ENCODE data around the gene PVALEF. TPM values are rescaled to one million over a fixed set of nuclear protein-coding genes. Genes with fewer than 3 reads are reported as not detected.

The PVALEF gene
- total and polyA plus RNA-seq, 2 of the 8 experiments (the other 6 are each of a cell fraction or from before 2014, with no cell fraction given): 0.03 TPM; not detected in 1

DNA sequence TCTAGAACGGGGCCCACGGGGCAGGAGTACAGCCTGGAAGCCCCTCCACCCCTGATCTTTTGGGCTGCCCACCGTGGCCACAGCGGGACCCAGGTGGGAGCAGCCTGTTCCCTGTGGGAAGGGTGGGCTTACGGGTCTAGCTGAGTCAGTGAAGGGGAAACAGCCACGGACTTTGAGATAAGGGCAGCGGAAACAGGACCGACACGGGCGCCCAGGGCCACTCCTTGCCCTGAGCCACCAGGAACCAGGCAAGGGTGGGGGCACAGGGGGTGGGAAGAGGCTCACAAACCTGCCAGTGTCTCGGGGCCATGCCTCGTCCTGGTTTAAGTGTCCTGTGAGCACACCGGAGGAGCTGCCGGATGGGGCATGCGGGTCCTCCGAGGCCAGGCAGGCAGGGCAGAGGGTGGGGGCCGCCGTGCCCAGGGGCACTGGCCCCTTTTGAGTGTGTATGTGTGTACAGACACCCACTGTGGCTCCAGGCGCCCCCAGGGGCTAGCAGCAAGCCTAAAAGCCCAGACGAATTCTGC is 47.6 kb upstream of the PVALEF start:
- no peak overlapping the region for H2BK20ac ChIP-seq (ENCODE audit: low read length)
- no peak overlapping the region for H2AFZ ChIP-seq (ENCODE audit: low read length)
- H3K36me3 ChIP-seq (ENCODE audit: control insufficient read depth in 2 of 4, insufficient read depth in 4 of 4, low read length in 3 of 4): no peaks in the 10 kb centered on the region
- H3K4me1 ChIP-seq (replicated peaks in 1 of 4; ENCODE audit: control insufficient read depth in 3 of 4, insufficient read depth in 4 of 4, low read length in 3 of 4): peaks cover 0 to 16% (median 6%) of the 10 kb centered on the region in 4 experiments; a peak in 5 of 7 replicates
- H4K91ac ChIP-seq (replicated peaks; ENCODE audit: insufficient read length, low read length): no peak overlapping the region
- H3K4ac ChIP-seq (replicated peaks; ENCODE audit: insufficient read length, low read depth, low read length): no peak overlapping the region
- no peak overlapping the region for H4K5ac ChIP-seq (ENCODE audit: insufficient read length, low read depth, low read length)
- H2BK12ac ChIP-seq (ENCODE audit: low read depth, low read length): no peak overlapping the region
- H4K8ac ChIP-seq (ENCODE audit: extremely low read depth, insufficient read depth, low read length): no peak overlapping the region
- no peak overlapping the region for H3K4me3 ChIP-seq (ENCODE audit: extremely low read depth in 1 of 4, insufficient read depth in 2 of 4, low read depth in 3 of 4, low read length in 4 of 4)
- peaks cover 3% of the 10 kb centered on the region; the same call in 1 of the 2 replicates for H3K23me2 ChIP-seq (ENCODE audit: low read depth, low read length)
- H3K9ac ChIP-seq (replicated peaks in 1 of 4; ENCODE audit: extremely low read depth in 1 of 4, low read depth in 3 of 4, low read length in 3 of 4): no peak overlapping the region
- H2BK120ac ChIP-seq (replicated peaks; ENCODE audit: low read depth, low read length): no peak overlapping the region
- FAIRE-seq (no peak), DNase-seq (ENCODE audit: low read depth in 1 of 2, low spot score in 2 of 2) (no peak)
- 96% methylated on average over 15 of the region's 20 CpGs; no CpG with 5 or more reads in 1 of the 2 experiments for WGBS, 2 experiments (ENCODE audit: extremely low coverage in 1 of 2, insufficient coverage in 1 of 2, insufficient read length in 1 of 2, insufficient replicate concordance in 2 of 2, low coverage in 1 of 2, low lambda C conversion rate in 2 of 2, missing lambda C conversion rate in 1 of 2)
- no peak overlapping the region for H3K18ac ChIP-seq (ENCODE audit: extremely low read depth, low read length)
- no peak overlapping the region for H2BK5ac ChIP-seq (ENCODE audit: low read depth, low read length)
- H4K20me1 ChIP-seq (replicated peaks in 1 of 2; ENCODE audit: control insufficient read depth in 1 of 2, insufficient read depth in 2 of 2, low read length in 2 of 2): no peaks in the 10 kb centered on the region
- H3K14ac ChIP-seq (ENCODE audit: insufficient read length): no peak overlapping the region
- peaks cover 0 to 8% (median 5%) of the 10 kb centered on the region in 4 experiments; a peak in 3 of 7 replicates for H3K27me3 ChIP-seq (replicated peaks in 1 of 4; ENCODE audit: control insufficient read depth in 3 of 4, extremely low read depth in 1 of 4, insufficient read depth in 3 of 4, low read length in 3 of 4)
- no peak overlapping the region for H3K4me2 ChIP-seq (ENCODE audit: insufficient read depth in 1 of 2, low read depth in 2 of 2, low read length in 2 of 2)
- CTCF ChIA-PET (ENCODE audit: partially characterized antibody): interaction anchor here (1.4 to 6.2 kb wide), 2 partner anchors 15 to 112 kb away, joined by 3 to 45 read pairs; no protein-coding TSS in a partner anchor
- H3K79me1 ChIP-seq (ENCODE audit: low read depth, low read length): no peaks in the 10 kb centered on the region; the same call in none of the 2 replicates
- H3K56ac ChIP-seq (replicated peaks; ENCODE audit: insufficient read length, low read depth, low read length): no peak overlapping the region
- POLR2A ChIA-PET (ENCODE audit: partially characterized antibody): interaction anchor here (0.7 to 1.0 kb wide), 2 partner anchors 12 to 15 kb away, joined by 3 to 4 read pairs; no protein-coding TSS in a partner anchor
- no peak overlapping the region for H2BK15ac ChIP-seq (ENCODE audit: low read length)
- H3K27ac ChIP-seq (ENCODE audit: low read depth, low read length): no peak overlapping the region
- no peaks in the 10 kb centered on the region for H3K9me3 ChIP-seq (ENCODE audit: insufficient read depth in 2 of 2, low read depth in 1 of 2, low read length in 1 of 2)
- no peak overlapping the region for H2AK5ac ChIP-seq (ENCODE audit: low read depth, low read length)
- no peaks in the 10 kb centered on the region for H3K79me2 ChIP-seq (ENCODE audit: control insufficient read depth in 1 of 2, insufficient read depth in 2 of 2, low read length in 2 of 2)
- no peak overlapping the region for H3K23ac ChIP-seq (ENCODE audit: insufficient read length)
- TF ChIP-seq TBP (IDR thresholded peaks at IDR 0.05; ENCODE audit: low read depth, low read length) (no peak), ASH2L (IDR thresholded peaks at IDR 0.05; ENCODE audit: low read length) (no peak), GABPA (IDR thresholded peaks at IDR 0.05; ENCODE audit: borderline replicate concordance, insufficient read depth, low read length) (no peak), YY1 (IDR thresholded peaks at IDR 0.05; ENCODE audit: low read depth, low read length) (no peak), RNF2 (IDR thresholded peaks at IDR 0.05; ENCODE audit: borderline replicate concordance, low read depth, low read length, missing control alignments, poor library complexity, severe bottlenecking) (no peak), FOSL1 (IDR thresholded peaks at IDR 0.05; ENCODE audit: insufficient read depth, low read depth, low read length) (no peak), POLR2AphosphoS5 (IDR thresholded peaks at IDR 0.05; ENCODE audit: low read depth, low read length) (no peak), PHF8 (conservative IDR thresholded peaks at IDR 0.05; ENCODE audit: low read depth, low read length) (no peak), NANOG (IDR thresholded peaks at IDR 0.05; ENCODE audit: insufficient read depth, low read depth, low read length, poor library complexity, severe bottlenecking) (no peak), BRCA1 (IDR thresholded peaks at IDR 0.05; ENCODE audit: low read depth, low read length) (no peak), RAD21 (IDR thresholded peaks at IDR 0.05 in 1 of 2, conservative IDR thresholded peaks at IDR 0.05 in 1 of 2; ENCODE audit: low read depth in 2 of 2, low read length in 2 of 2) (no peak)
